Endodermal cell (in vitro differentiated cells): ENCODE measurements around the gene LHX3. TPM values are rescaled to one million over a fixed set of nuclear protein-coding genes. Genes with fewer than 3 reads are reported as not detected.

ENCODE experiments used
- DNase-seq: peaks from one replicate; pipeline ENCODE4 v3.0.0-alpha.2; 2017
- H3K27ac ChIP-seq: 2 replicates; pipeline ENCODE4 v1.5.1; 2013; ENCODE audit warnings: mild to moderate bottlenecking, low read depth, low read length, moderate library complexity
- H3K27me3 ChIP-seq: 2 replicates; pipeline ENCODE4 v1.6.1; 2013; ENCODE audit warnings: mild to moderate bottlenecking, low read length, moderate library complexity; ENCODE audit not compliant: insufficient read depth, control insufficient read depth, poor library complexity, severe bottlenecking
- H3K36me3 ChIP-seq: 2 replicates; pipeline ENCODE4 v1.7.0; 2013; ENCODE audit warnings: mild to moderate bottlenecking, low read length, moderate library complexity; ENCODE audit not compliant: control insufficient read depth, insufficient read depth
- H3K4me1 ChIP-seq: one replicate; pipeline ENCODE4 v1.7.0; 2013; ENCODE audit warnings: low read length; ENCODE audit not compliant: control insufficient read depth, insufficient read depth
- H3K4me3 ChIP-seq: 2 replicates; pipeline ENCODE4 v1.5.1; 2013; ENCODE audit warnings: mild to moderate bottlenecking, low read length, moderate library complexity
- H3K9ac ChIP-seq: 2 replicates; pipeline ENCODE4 v1.6.1; 2013; ENCODE audit warnings: mild to moderate bottlenecking, low read length, moderate library complexity; ENCODE audit not compliant: poor library complexity, severe bottlenecking; ENCODE audit errors: extremely low read depth
- H3K9me3 ChIP-seq: 2 replicates; pipeline ENCODE4 v1.6.1; 2013; ENCODE audit warnings: mild to moderate bottlenecking, low read length, moderate library complexity; ENCODE audit not compliant: control insufficient read depth
- H3K27ac Mint-ChIP-seq: 2 replicates; pipeline ENCODE4 v1.8.0; 2020; ENCODE audit warnings: mixed read lengths
- H3K27me3 Mint-ChIP-seq: 2 replicates; pipeline ENCODE4 v1.8.0; 2021; ENCODE audit warnings: mild to moderate bottlenecking, mixed read lengths; ENCODE audit not compliant: insufficient read depth
- H3K36me3 Mint-ChIP-seq: 2 replicates; pipeline ENCODE4 v1.8.0; 2020; ENCODE audit warnings: low read depth, mixed read lengths
- H3K4me1 Mint-ChIP-seq: 2 replicates; pipeline ENCODE4 v1.8.0; 2020; ENCODE audit warnings: mixed read lengths
- H3K4me3 Mint-ChIP-seq: 2 replicates; pipeline ENCODE4 v1.8.0; 2020; ENCODE audit warnings: mild to moderate bottlenecking, moderate library complexity, mixed read lengths
- H3K9me3 Mint-ChIP-seq: 2 replicates; pipeline ENCODE4 v1.8.0; 2020; ENCODE audit warnings: mild to moderate bottlenecking, mixed read lengths
- WGBS, 2 experiments: methylation state at CpG; one replicate each; pipeline versions ENCODE4 v1.1.5 to v1.1.7; 2013; ENCODE audit warnings: missing lambda C conversion rate in 2 of 2, mixed read lengths in 1 of 2; ENCODE audit not compliant: insufficient coverage in 1 of 2, insufficient read length in 1 of 2; 5-methylcytosine and 5-hydroxymethylcytosine counted together
- total RNA-seq, 2 donors: library from RNA; stranded (reverse); fragmentation: NEBNext Ultra II Directional in 1 of 2; extraction: Animal tissue kit (Norgen Biotek cat#: 25700) in 1 of 2; gene quantifications; 2 replicates in 1 of 2; 3 replicates in 1 of 2; pipeline ENCODE4 v1.2.1, GENCODE V29; 2021
- TF ChIP-seq, protein P1 (sequence below): fragments of 200-600 bp; sonication (generic); conservative IDR thresholded peaks from 2 replicates; pipeline ENCODE4 v1.5.0; 2021; ENCODE audit warnings: antibody characterized with exemption, mild to moderate bottlenecking

LHX3 gene
- total RNA-seq, 2 donors from 2014 or later = not detected

DNA sequence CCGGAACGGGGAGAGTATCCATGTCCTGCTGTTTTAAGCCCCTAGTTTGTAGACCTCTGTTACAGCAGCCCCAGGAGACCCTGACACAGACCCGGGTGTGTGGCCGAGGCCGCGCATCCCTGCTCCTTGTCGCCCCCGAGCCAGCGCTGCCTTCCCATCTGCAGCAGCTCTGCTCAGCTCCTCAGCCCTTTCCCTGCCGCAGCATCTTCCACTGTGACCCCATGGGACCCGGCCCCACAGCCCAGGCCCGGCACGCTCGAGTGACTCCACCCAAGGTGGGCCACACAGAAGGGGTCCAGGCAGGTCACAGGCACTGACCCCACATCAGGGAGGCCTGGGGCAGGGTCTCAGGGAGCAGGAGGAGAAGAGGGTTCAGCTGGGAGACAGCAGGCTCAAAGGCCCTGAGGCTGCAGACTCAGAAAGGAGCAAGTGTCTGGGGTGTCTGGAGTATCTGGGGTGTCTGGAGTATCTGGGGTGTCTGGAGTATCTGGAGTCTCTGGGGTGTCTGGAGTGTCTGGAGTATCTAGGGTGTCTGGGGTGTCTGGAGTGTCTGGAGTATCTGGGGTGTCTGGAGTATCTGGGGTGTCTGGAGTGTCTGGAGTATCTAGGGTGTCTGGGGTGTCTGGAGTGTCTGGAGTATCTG lies 31.2 kb downstream of the LHX3 start:
- Mint-ChIP-seq H3K36me3 (no peaks in the 10 kb centered on the region), H3K4me1 (peaks cover 27% of the 10 kb centered on the region), H3K4me3 (no peak overlapping the region), H3K27me3 (no peaks in the 10 kb centered on the region), H3K27ac (no peak overlapping the region), H3K9me3 (no peaks in the 10 kb centered on the region)
- H3K4me1 ChIP-seq = peaks cover 14% of the 10 kb centered on the region
- 90 to 93% methylated on average over 2 to 14 of the region's 14 CpGs for WGBS, 2 experiments
- no peaks in the 10 kb centered on the region for H3K27me3 ChIP-seq
- H3K9me3 ChIP-seq = no peaks in the 10 kb centered on the region
- TF ChIP-seq, protein P1, sequence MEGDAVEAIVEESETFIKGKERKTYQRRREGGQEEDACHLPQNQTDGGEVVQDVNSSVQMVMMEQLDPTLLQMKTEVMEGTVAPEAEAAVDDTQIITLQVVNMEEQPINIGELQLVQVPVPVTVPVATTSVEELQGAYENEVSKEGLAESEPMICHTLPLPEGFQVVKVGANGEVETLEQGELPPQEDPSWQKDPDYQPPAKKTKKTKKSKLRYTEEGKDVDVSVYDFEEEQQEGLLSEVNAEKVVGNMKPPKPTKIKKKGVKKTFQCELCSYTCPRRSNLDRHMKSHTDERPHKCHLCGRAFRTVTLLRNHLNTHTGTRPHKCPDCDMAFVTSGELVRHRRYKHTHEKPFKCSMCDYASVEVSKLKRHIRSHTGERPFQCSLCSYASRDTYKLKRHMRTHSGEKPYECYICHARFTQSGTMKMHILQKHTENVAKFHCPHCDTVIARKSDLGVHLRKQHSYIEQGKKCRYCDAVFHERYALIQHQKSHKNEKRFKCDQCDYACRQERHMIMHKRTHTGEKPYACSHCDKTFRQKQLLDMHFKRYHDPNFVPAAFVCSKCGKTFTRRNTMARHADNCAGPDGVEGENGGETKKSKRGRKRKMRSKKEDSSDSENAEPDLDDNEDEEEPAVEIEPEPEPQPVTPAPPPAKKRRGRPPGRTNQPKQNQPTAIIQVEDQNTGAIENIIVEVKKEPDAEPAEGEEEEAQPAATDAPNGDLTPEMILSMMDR = no peak
- DNase-seq = no peak
- no peaks in the 10 kb centered on the region for H3K36me3 ChIP-seq
- H3K9ac ChIP-seq = no peak overlapping the region
- no peak overlapping the region for H3K27ac ChIP-seq
- H3K4me3 ChIP-seq = no peak overlapping the region

DNA sequence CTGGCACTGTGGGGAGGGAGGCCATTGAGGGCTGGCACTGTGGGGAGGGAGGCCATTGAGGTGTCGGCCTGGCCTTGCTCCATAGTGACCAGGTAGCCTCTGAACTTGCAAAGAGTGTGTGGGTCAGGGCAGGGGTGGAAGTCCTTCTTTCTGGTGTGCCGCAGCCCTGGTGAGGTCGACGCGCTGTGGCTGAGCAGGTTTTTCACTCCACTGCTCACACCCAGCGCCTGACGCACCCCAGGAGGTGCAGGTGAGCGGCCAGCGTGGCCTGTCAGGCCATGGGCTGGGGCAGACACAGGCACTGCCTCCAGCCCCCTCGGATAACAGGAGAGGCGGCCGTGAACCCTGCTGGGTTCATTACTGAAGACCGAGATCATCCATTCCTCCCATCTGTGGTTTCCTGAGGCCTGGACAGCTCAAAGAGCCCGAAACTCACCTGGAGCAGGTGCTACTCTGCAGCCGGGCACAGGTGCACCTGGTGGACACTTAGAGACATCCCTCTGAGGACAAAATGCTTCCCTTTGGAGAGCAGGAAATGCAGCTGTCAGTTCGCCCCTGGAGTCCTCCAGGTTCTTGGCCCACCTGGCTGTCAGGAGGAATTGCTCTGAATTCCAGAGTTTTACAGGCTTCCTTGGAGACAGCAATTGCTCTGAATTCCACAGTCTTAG lies 32.4 kb downstream of the LHX3 start:
- Histone ChIP-seq H3K27ac (no peak overlapping the region), H3K4me1 (peaks cover 9% of the 10 kb centered on the region), H3K9me3 (no peaks in the 10 kb centered on the region), H3K4me3 (no peak overlapping the region), H3K27me3 (no peaks in the 10 kb centered on the region), H3K36me3 (no peaks in the 10 kb centered on the region), H3K9ac (no peak overlapping the region)
- H3K4me1 Mint-ChIP-seq = peaks cover 20% of the 10 kb centered on the region
- DNase-seq = peak; percentile 68
- no peaks in the 10 kb centered on the region for H3K27me3 Mint-ChIP-seq
- H3K27ac Mint-ChIP-seq = peak overlapping the region; percentile 52
- H3K4me3 Mint-ChIP-seq = no peak overlapping the region
- 85 to 88% methylated on average over 14 to 16 of the region's 16 CpGs for WGBS, 2 experiments
- TF ChIP-seq, protein P1 = peak; percentile 40
- H3K9me3 Mint-ChIP-seq = no peaks in the 10 kb centered on the region
- no peaks in the 10 kb centered on the region for H3K36me3 Mint-ChIP-seq

DNA sequence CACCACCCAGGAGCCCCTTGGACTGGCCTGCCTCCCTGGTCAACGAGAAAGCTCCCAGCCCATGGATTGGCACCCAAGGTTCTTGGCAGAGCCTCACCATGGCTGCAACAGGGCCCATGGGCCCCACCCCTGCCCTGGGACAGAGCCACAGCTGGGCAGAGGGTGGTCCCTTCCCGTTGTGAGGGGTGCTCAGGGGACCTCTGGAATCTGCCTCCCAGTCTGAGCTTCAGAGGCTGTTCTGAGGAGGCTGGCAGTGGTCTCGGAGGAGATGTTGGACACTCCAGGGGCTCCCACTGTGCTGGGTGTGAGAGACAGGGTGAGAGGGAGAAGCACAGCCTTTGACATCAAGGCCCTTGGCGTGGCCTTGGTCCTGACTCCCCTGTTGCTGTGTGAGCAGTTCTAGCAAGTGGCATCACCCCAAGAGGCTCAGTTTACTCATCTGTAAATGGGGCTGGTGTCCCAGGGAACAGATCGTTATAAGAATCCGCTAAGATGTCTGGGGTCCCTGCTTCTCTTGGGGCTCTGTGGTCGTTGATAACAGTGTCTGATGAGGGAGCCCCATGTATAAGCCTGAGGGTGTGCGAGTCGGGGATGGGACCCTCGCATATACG lies 33.0 kb downstream of the LHX3 start:
- H3K27ac Mint-ChIP-seq = peak overlapping the region; percentile 52

More for the DNA sequence above, 33.0 kb downstream of the LHX3 start:
- Histone ChIP-seq H3K27me3 (no peaks in the 10 kb centered on the region), H3K27ac (peak overlapping the region; percentile 70), H3K9ac (no peak overlapping the region), H3K36me3 (no peaks in the 10 kb centered on the region), H3K9me3 (no peaks in the 10 kb centered on the region), H3K4me1 (peaks cover 9% of the 10 kb centered on the region), H3K4me3 (no peak overlapping the region)
- Mint-ChIP-seq H3K4me3 (no peak overlapping the region), H3K36me3 (no peaks in the 10 kb centered on the region), H3K27me3 (no peaks in the 10 kb centered on the region), H3K4me1 (peaks cover 20% of the 10 kb centered on the region), H3K9me3 (no peaks in the 10 kb centered on the region)
- 69 to 83% methylated on average over 6 to 11 of the region's 11 CpGs for WGBS, 2 experiments
- TF ChIP-seq, protein P1 = no peak
- DNase-seq = no peak
